ENCODE measurements around the gene SPATS2L.

Gene SPATS2L

GRCh38 chr2:200406379-200406778 is 99.9 kb downstream of the SPATS2L start:
- CTCF ChIA-PET: interaction anchor here (1.3 to 2.5 kb wide), 4 partner anchors 8 to 421 kb away, joined by 3 to 13 read pairs (median 4); no protein-coding TSS in a partner anchor
- POLR2A ChIA-PET: interaction anchor here (0.6 kb wide), 3 partner anchors 7 to 947 kb away, joined by 3 to 4 read pairs (median 4); no protein-coding TSS in a partner anchor
- no peak overlapping the region for H3K4me3 ChIP-seq (ENCODE audit: low read depth, low read length)
- TF ChIP-seq CTCF (IDR thresholded peaks at IDR 0.05; ENCODE audit: insufficient read depth, low read length, missing control alignments): no peak
- no peak for DNase-seq (ENCODE audit: low read depth, low spot score)

GRCh38 chr2:200408428-200409316 is 102.2 kb downstream of the SPATS2L start:
- DNase-seq (ENCODE audit: low read depth, low spot score): peak; percentile 66
- CTCF ChIA-PET: interaction anchor here (0.8 to 3.3 kb wide), 8 partner anchors 8 to 430 kb away, joined by 3 to 12 read pairs (median 4); no protein-coding TSS in a partner anchor
- POLR2A ChIA-PET: interaction anchor here (1.0 kb wide), 1 partner anchor 10 kb away, joined by 3 read pairs; no protein-coding TSS in a partner anchor
- TF ChIP-seq CTCF (IDR thresholded peaks at IDR 0.05; ENCODE audit: insufficient read depth, low read length, missing control alignments): no peak
- peak overlapping the region; percentile 45 for H3K4me3 ChIP-seq (ENCODE audit: low read depth, low read length)

GRCh38 chr2:200411831-200412230 is 105.3 kb downstream of the SPATS2L start:
- ChIA-PET CTCF (no interaction called here), POLR2A (no interaction called here)
- DNase-seq (ENCODE audit: low read depth, low spot score): no peak
- no peak for TF ChIP-seq CTCF (IDR thresholded peaks at IDR 0.05; ENCODE audit: insufficient read depth, low read length, missing control alignments)
- no peak overlapping the region for H3K4me3 ChIP-seq (ENCODE audit: low read depth, low read length)

GRCh38 chr2:200414367-200414766 is 107.9 kb downstream of the SPATS2L start:
- DNase-seq (ENCODE audit: low read depth, low spot score): no peak
- no peak for TF ChIP-seq CTCF (IDR thresholded peaks at IDR 0.05; ENCODE audit: insufficient read depth, low read length, missing control alignments)
- ChIA-PET POLR2A (no interaction called here), CTCF (interaction anchor here (0.7 to 1.8 kb wide), 2 partner anchors 429 to 435 kb away, joined by 3 to 7 read pairs; no protein-coding TSS in a partner anchor)
- H3K4me3 ChIP-seq (ENCODE audit: low read depth, low read length): no peak overlapping the region

GRCh38 chr2:200415455-200415854 is 109.0 kb downstream of the SPATS2L start:
- POLR2A ChIA-PET: no interaction called here
- TF ChIP-seq CTCF (IDR thresholded peaks at IDR 0.05; ENCODE audit: insufficient read depth, low read length, missing control alignments): no peak
- CTCF ChIA-PET: interaction anchor here (1.1 to 1.8 kb wide), 3 partner anchors 8 to 436 kb away, joined by 4 to 7 read pairs (median 5); no protein-coding TSS in a partner anchor
- no peak for DNase-seq (ENCODE audit: low read depth, low spot score)
- H3K4me3 ChIP-seq (ENCODE audit: low read depth, low read length): no peak overlapping the region

GRCh38 chr2:200416878-200417277 is 110.4 kb downstream of the SPATS2L start:
- ChIA-PET CTCF (interaction anchor here (1.2 to 1.7 kb wide), 2 partner anchors 11 to 64 kb away, joined by 4 to 5 read pairs; no protein-coding TSS in a partner anchor), POLR2A (no interaction called here)
- no peak for DNase-seq (ENCODE audit: low read depth, low spot score)

More at GRCh38 chr2:200416878-200417277, 110.4 kb downstream of the SPATS2L start:
- TF ChIP-seq CTCF (IDR thresholded peaks at IDR 0.05; ENCODE audit: insufficient read depth, low read length, missing control alignments): no peak
- no peak overlapping the region for H3K4me3 ChIP-seq (ENCODE audit: low read depth, low read length)
